PC-3 (cell line): ENCODE measurements around the gene ACSM6. TPM values are rescaled to one million over a fixed set of nuclear protein-coding genes. Genes with fewer than 3 reads are reported as not detected.

ENCODE experiments used
- ATAC-seq: fragments of 200-7000 bp; cut with Tn5 transposase; 2 replicates; pipeline ENCODE4 v1.9.1; 2020; ENCODE audit warnings: mild to moderate bottlenecking, moderate library complexity
- Bru-seq: library from RNA; stranded (reverse); fragments of 400-500 nt; gene quantifications from one replicate; lab custom pipeline; 2021; lab: Mats Ljungman, UMichigan
- BruChase-seq, 2 experiments: library from RNA; stranded (reverse); fragments of 400-500 nt; gene quantifications; one replicate each; lab custom pipeline; 2021; lab: Mats Ljungman, UMichigan
- BruUV-seq: library from RNA; stranded (reverse); fragments of 400-500 nt; replicated peaks from 2 replicates; lab custom pipeline; 2021; lab: Mats Ljungman, UMichigan
- CTCF ChIA-PET: fragments of 300-600 bp; sonication (Branson Sonifier 250); formaldehyde crosslinking; loops from one replicate; lab custom pipeline; 2022; ENCODE audit warnings: antibody characterized with exemption; lab: Charles Lee
- POLR2A ChIA-PET: fragments of 300-600 bp; sonication (Branson Sonifier 250); formaldehyde crosslinking; loops from one replicate; lab custom pipeline; 2022; ENCODE audit warnings: antibody characterized with exemption; ENCODE audit not compliant: unreplicated experiment; lab: Charles Lee
- DNase-seq: peaks from one replicate; pipeline ENCODE4 v3.0.0-alpha.2; 2015
- H2AFZ ChIP-seq: fragments of 300-600 bp; sonication (generic); 2 replicates; pipeline ENCODE4 v1.6.0; 2016; ENCODE audit warnings: antibody characterized with exemption, low read length
- H3F3A ChIP-seq: fragments of 300-600 bp; sonication (generic); one replicate; pipeline ENCODE4 v1.6.0; 2017; ENCODE audit warnings: antibody characterized with exemption, low read length, control low read depth, mild to moderate bottlenecking; ENCODE audit not compliant: unreplicated experiment
- H3K27ac ChIP-seq: fragments of 300-600 bp; sonication (generic); 2 replicates; pipeline ENCODE4 v1.5.1; 2016; ENCODE audit warnings: mild to moderate bottlenecking, low read length
- H3K27me3 ChIP-seq: fragments of 300-600 bp; sonication (generic); 2 replicates; pipeline ENCODE4 v1.6.1; 2016; ENCODE audit warnings: low read length, mixed read lengths
- H3K36me3 ChIP-seq: fragments of 300-600 bp; sonication (generic); 2 replicates; pipeline ENCODE4 v1.6.1; 2016; ENCODE audit warnings: low read depth, mixed run types, low read length, mixed read lengths
- H3K4me1 ChIP-seq: fragments of 300-600 bp; sonication (generic); 2 replicates; pipeline ENCODE4 v1.5.1; 2016; ENCODE audit warnings: low read length; ENCODE audit not compliant: insufficient read depth
- H3K4me2 ChIP-seq: fragments of 300-600 bp; sonication (generic); 2 replicates; pipeline ENCODE4 v1.6.0; 2016; ENCODE audit warnings: low read length
- H3K4me3 ChIP-seq: fragments of 300-600 bp; sonication (generic); 2 replicates; pipeline ENCODE4 v1.5.1; 2016; ENCODE audit warnings: mild to moderate bottlenecking, low read length, mixed read lengths
- H3K79me2 ChIP-seq: fragments of 300-600 bp; sonication (generic); 2 replicates; pipeline ENCODE4 v1.6.1; 2017; ENCODE audit warnings: low read length, mixed read lengths
- H3K9ac ChIP-seq: fragments of 300-600 bp; sonication (generic); 2 replicates; pipeline ENCODE4 v1.6.0; 2016; ENCODE audit warnings: mild to moderate bottlenecking, low read length
- H3K9me2 ChIP-seq: fragments of 300-600 bp; sonication (generic); replicated peaks from 2 replicates; pipeline ENCODE4 v1.6.1; 2016; ENCODE audit warnings: mixed run types, low read length, mixed read lengths
- H3K9me3 ChIP-seq: fragments of 300-600 bp; sonication (generic); 2 replicates; pipeline ENCODE4 v1.6.1; 2016; ENCODE audit warnings: low read length, mixed read lengths
- H4K20me1 ChIP-seq: fragments of 300-600 bp; sonication (generic); 2 replicates; pipeline ENCODE4 v1.6.1; 2016; ENCODE audit warnings: low read length, mixed read lengths
- CTCF ChIP-seq: fragments of 300-600 bp; sonication (generic); conservative IDR thresholded peaks from 2 replicates; pipeline ENCODE4 v1.5.1; 2017; ENCODE audit warnings: antibody characterized with exemption, low read depth, mild to moderate bottlenecking, low read length
- EZH2 ChIP-seq: fragments of 300-600 bp; sonication (generic); IDR thresholded peaks from one replicate; pipeline ENCODE4 v1.6.1; 2017; ENCODE audit warnings: antibody characterized with exemption, mild to moderate bottlenecking, low read length; ENCODE audit not compliant: unreplicated experiment
- EZH2phosphoT487 ChIP-seq: fragments of 300-600 bp; sonication (generic); IDR thresholded peaks from 2 replicates; pipeline ENCODE4 v1.6.1; 2018; ENCODE audit warnings: mild to moderate bottlenecking, antibody characterized with exemption, low read length, borderline replicate concordance
- intact Hi-C: fragments of 100-400 bp; cut with micrococcal nuclease; formaldehyde crosslinking; loops from 2 replicates; pipeline ENCODE4 v1.9.0; 2023
- long read RNA-seq: library from polyadenylated mRNA; unstranded; transcript quantifications from one replicate; pipeline ENCODE4 v2.0.0, GENCODE V29; 2021; ENCODE audit not compliant: unreplicated experiment
- total RNA-seq: library from RNA; depleted of rRNA; stranded (reverse); fragments of >200 nt; gene quantifications from 2 replicates; pipeline ENCODE4 v1.2.3, GENCODE V29; 2014; rRNA removed

Gene ACSM6
- total RNA-seq = not detected in 2 replicates
- percentile 12 among the genes with signal in this experiment for Bru-seq, nascent RNA
- percentile 2 among the genes with signal in this experiment for BruChase-seq, experiment 1, labeled RNA remaining after a 6-hour chase
- BruChase-seq, experiment 2, labeled RNA remaining after a 2-hour chase = percentile 1 among the genes with signal in this experiment
- long read RNA-seq = 0 reads

- Histone ChIP-seq H3K9ac (no peak within 1 kb of the TSS), H2AFZ (no peak within 1 kb of the TSS), H3K4me2 (no peak within 1 kb of the TSS), H3K27me3 (no peaks in the 10 kb centered on the region), H3K9me2 (no peaks in the 10 kb centered on the region), H4K20me1 (no peaks in the 10 kb centered on the region), H3K79me2 (no peaks in the 10 kb centered on the region), H3K4me3 (no peak within 1 kb of the TSS), H3K9me3 (no peaks in the 10 kb centered on the region), H3F3A (no peaks in the 10 kb centered on the region), H3K27ac (no peak within 1 kb of the TSS), H3K4me1 (no peaks in the 10 kb centered on the region), H3K36me3 (no peaks in the 10 kb centered on the region)
- DNase-seq (no peak), ATAC-seq (no peak)
- POLR2A ChIA-PET = interaction anchor here (0.5 kb wide), 1 partner anchor 792 kb away, joined by 21 read pairs; the partner anchor contains the start of gene TBC1D12
- no peak for TF ChIP-seq CTCF
- TF ChIP-seq EZH2 = no peak
- no peak for TF ChIP-seq EZH2phosphoT487
- BruUV-seq = no TSS peak
- CTCF ChIA-PET = no interaction called here
- intact Hi-C loops = no loop called here
Measured at GRCh38 chr10:95193944-95194343, at the start of gene ACSM6. Gene ACSM6, plus strand, starts transcription at chr10:95194238. Its CDS starts 248 bp downstream, at chr10:95194486.

- Histone ChIP-seq H3F3A (no peaks in the 10 kb centered on the region), H3K9me3 (no peaks in the 10 kb centered on the region), H4K20me1 (no peaks in the 10 kb centered on the region), H3K9me2 (no peaks in the 10 kb centered on the region), H3K36me3 (no peaks in the 10 kb centered on the region), H3K4me3 (no peak overlapping the region), H2AFZ (no peak overlapping the region), H3K4me1 (no peaks in the 10 kb centered on the region), H3K4me2 (no peak overlapping the region), H3K79me2 (no peaks in the 10 kb centered on the region), H3K9ac (no peak overlapping the region), H3K27me3 (no peaks in the 10 kb centered on the region), H3K27ac (no peak overlapping the region)
- ChIA-PET POLR2A (no interaction called here), CTCF (no interaction called here)
- DNase-seq (no peak), ATAC-seq (no peak)
- TF ChIP-seq EZH2 (no peak), EZH2phosphoT487 (no peak), CTCF (no peak)
- BruUV-seq = no TSS peak
- intact Hi-C loops = no loop called here
Measured at GRCh38 chr10:95168694-95169093, 25.3 kb upstream of the ACSM6 start.

- H3F3A ChIP-seq = no peaks in the 10 kb centered on the region
- CTCF ChIA-PET = no interaction called here
- TF ChIP-seq EZH2phosphoT487 = no peak
- no peak for TF ChIP-seq CTCF
- TF ChIP-seq EZH2 = no peak
- intact Hi-C loops = no loop called here
- POLR2A ChIA-PET = no interaction called here
- BruUV-seq = no TSS peak
- H3K9ac ChIP-seq = no peak overlapping the region
- no peak overlapping the region for H3K4me2 ChIP-seq
- no peak overlapping the region for H3K4me3 ChIP-seq
- no peaks in the 10 kb centered on the region for H3K27me3 ChIP-seq
- DNase-seq = no peak
- no peak for ATAC-seq
- H3K79me2 ChIP-seq = no peaks in the 10 kb centered on the region
- no peaks in the 10 kb centered on the region for H3K9me3 ChIP-seq
- no peaks in the 10 kb centered on the region for H3K36me3 ChIP-seq
- no peaks in the 10 kb centered on the region for H3K9me2 ChIP-seq
- H4K20me1 ChIP-seq = no peaks in the 10 kb centered on the region
- H2AFZ ChIP-seq = no peak overlapping the region
- no peaks in the 10 kb centered on the region for H3K4me1 ChIP-seq
- H3K27ac ChIP-seq = no peak overlapping the region
Measured at GRCh38 chr10:95169522-95169921, 24.5 kb upstream of the ACSM6 start.
